OCI-LY7 (cell line): ENCODE measurements around the gene WNT3A. TPM values are rescaled to one million over a fixed set of nuclear protein-coding genes. Genes with fewer than 3 reads are reported as not detected.
A peak's percentile ranks its signal among the peaks of the same experiment; 100 is the strongest.

ENCODE experiments used
- BruUV-seq: library from RNA; stranded (reverse); fragments of 400-500 nt; replicated peaks from 2 replicates; lab custom pipeline; 2021; lab: Mats Ljungman, UMichigan
- CTCF ChIA-PET: fragments of 300-600 bp; sonication (Branson Sonifier 250); formaldehyde crosslinking; loops from one replicate; lab custom pipeline; 2022; ENCODE audit warnings: antibody characterized with exemption; ENCODE audit not compliant: unreplicated experiment; lab: Charles Lee
- POLR2A ChIA-PET: fragments of 300-600 bp; sonication (Branson Sonifier 250); formaldehyde crosslinking; loops from one replicate; lab custom pipeline; 2022; ENCODE audit warnings: antibody characterized with exemption; lab: Charles Lee
- DNase-seq: peaks from one replicate; pipeline ENCODE4 v3.0.0-alpha.2; 2015; ENCODE audit warnings: low spot score
- H2AFZ ChIP-seq: fragments of 200-600 bp; sonication (generic), shearing (Covaris generic); 2 replicates; pipeline ENCODE4 v1.6.1; 2014; ENCODE audit warnings: mild to moderate bottlenecking, antibody characterized with exemption, low read length, moderate library complexity
- H3K27ac ChIP-seq: fragments of 200-600 bp; sonication (generic); 2 replicates; pipeline ENCODE4 v1.5.1; 2014; ENCODE audit warnings: mixed run types, low read depth, mild to moderate bottlenecking, moderate library complexity, low read length, inconsistent platforms; ENCODE audit not compliant: poor library complexity, severe bottlenecking
- H3K36me3 ChIP-seq: fragments of 200-600 bp; sonication (generic); 2 replicates; pipeline ENCODE4 v1.6.1; 2014; ENCODE audit warnings: mild to moderate bottlenecking, antibody characterized with exemption, low read length, moderate library complexity, mixed read lengths; ENCODE audit not compliant: insufficient read depth
- H3K4me1 ChIP-seq: fragments of 200-600 bp; sonication (generic); 2 replicates; pipeline ENCODE4 v1.5.1; 2014; ENCODE audit warnings: mild to moderate bottlenecking, low read length; ENCODE audit not compliant: insufficient read depth, poor library complexity, severe bottlenecking
- H3K4me2 ChIP-seq: fragments of 200-600 bp; sonication (generic); 2 replicates; pipeline ENCODE4 v1.6.1; 2014; ENCODE audit warnings: mild to moderate bottlenecking, low read length
- H3K4me3 ChIP-seq: fragments of 200-600 bp; sonication (generic); 2 replicates; pipeline ENCODE4 v1.5.1; 2014; ENCODE audit warnings: mild to moderate bottlenecking, low read depth, low read length; ENCODE audit not compliant: poor library complexity, severe bottlenecking
- H3K79me2 ChIP-seq: fragments of 200-600 bp; sonication (generic); 2 replicates; pipeline ENCODE4 v1.6.1; 2016; ENCODE audit warnings: low read depth, mild to moderate bottlenecking, low read length, moderate library complexity, mixed read lengths; ENCODE audit not compliant: insufficient read depth
- H3K9me2 ChIP-seq: fragments of 200-600 bp; sonication (generic); 2 replicates; pipeline ENCODE4 v1.6.1; 2016; ENCODE audit warnings: mild to moderate bottlenecking, low read length, mixed read lengths; ENCODE audit not compliant: insufficient read depth
- H3K9me3 ChIP-seq: fragments of 200-600 bp; sonication (generic); 2 replicates; pipeline ENCODE4 v1.6.1; 2014; ENCODE audit warnings: mild to moderate bottlenecking, mixed run types, low read length, mixed read lengths
- H4K20me1 ChIP-seq: fragments of 200-600 bp; sonication (generic); 2 replicates; pipeline ENCODE4 v1.6.1; 2014; ENCODE audit warnings: mild to moderate bottlenecking, antibody characterized with exemption, low read length, moderate library complexity, mixed read lengths; ENCODE audit not compliant: insufficient read depth
- CTCF ChIP-seq: fragments of 200-600 bp; sonication (generic); conservative IDR thresholded peaks from 2 replicates; pipeline ENCODE4 v1.5.1; 2014; ENCODE audit warnings: mild to moderate bottlenecking, antibody characterized with exemption, low read length, moderate library complexity, mixed read lengths
- EZH2phosphoT487 ChIP-seq: fragments of 200-600 bp; sonication (generic); IDR thresholded peaks from 2 replicates; pipeline ENCODE4 v1.6.1; 2018; ENCODE audit warnings: low read depth, borderline replicate concordance, mild to moderate bottlenecking, mixed run types, antibody characterized with exemption, low read length, moderate library complexity, mixed read lengths
- intact Hi-C: fragments of 100-400 bp; cut with micrococcal nuclease; formaldehyde crosslinking; loops from one replicate; pipeline ENCODE4 v1.10.0; 2022; ENCODE audit not compliant: unreplicated experiment
- total RNA-seq, 2 experiments: library from RNA; depleted of rRNA in 1 of 2; stranded (reverse); fragments of >200 nt in 1 of 2; shearing (Covaris generic) in 1 of 2; gene quantifications; 2 replicates each; pipeline ENCODE4 v1.2.3, GENCODE V29; 2014 to 2022

The WNT3A gene
- total RNA-seq, 2 experiments from 2014 or later: not detected

DNA sequence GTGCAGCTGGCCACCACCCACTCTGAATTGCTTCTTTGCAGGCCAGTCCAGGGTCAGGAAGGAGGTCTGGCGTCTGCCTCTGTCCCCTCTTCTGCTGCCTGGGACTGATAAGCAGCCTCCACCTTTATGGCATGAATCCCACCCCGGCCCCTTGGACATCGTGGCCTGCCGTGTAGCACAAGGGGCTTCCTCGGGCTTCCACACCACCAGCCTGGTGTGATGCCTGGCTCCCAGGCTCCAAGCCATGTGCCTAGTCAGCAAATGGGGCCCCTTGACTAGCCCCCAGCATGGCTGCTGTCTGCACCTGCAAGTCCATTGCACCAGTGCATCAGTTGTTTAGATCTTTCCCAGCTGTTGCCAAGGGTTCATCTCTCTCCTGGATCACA lies 65.9 kb downstream of the WNT3A start:
- no peaks in the 10 kb centered on the region for H3K36me3 ChIP-seq
- TF ChIP-seq CTCF (no peak), EZH2phosphoT487 (no peak)
- CTCF ChIA-PET: no interaction called here
- no peak overlapping the region for H3K4me2 ChIP-seq
- DNase-seq: no peak
- H2AFZ ChIP-seq: no peak overlapping the region
- no peak overlapping the region for H3K4me3 ChIP-seq
- BruUV-seq: no TSS peak
- intact Hi-C loops: loop anchor here (2.0 kb wide), 1 partner anchor 74 kb away; no protein-coding TSS in a partner anchor
- no peaks in the 10 kb centered on the region for H3K9me2 ChIP-seq
- H3K79me2 ChIP-seq: no peaks in the 10 kb centered on the region
- H3K9me3 ChIP-seq: no peaks in the 10 kb centered on the region
- H3K4me1 ChIP-seq: no peaks in the 10 kb centered on the region
- no peaks in the 10 kb centered on the region; the same call in 1 of the 2 replicates for H4K20me1 ChIP-seq
- POLR2A ChIA-PET: no interaction called here
- H3K27ac ChIP-seq: no peak overlapping the region

GRCh38 chr1:228073061-228073856 lies 66.5 kb downstream of the WNT3A start:
- no peaks in the 10 kb centered on the region for H3K36me3 ChIP-seq
- H3K4me3 ChIP-seq: no peak overlapping the region
- H3K27ac ChIP-seq: no peak overlapping the region
- no peaks in the 10 kb centered on the region for H3K79me2 ChIP-seq
- H3K9me3 ChIP-seq: no peaks in the 10 kb centered on the region
- H3K4me2 ChIP-seq: no peak overlapping the region
- ChIA-PET POLR2A (no interaction called here), CTCF (no interaction called here)
- no peak overlapping the region for H2AFZ ChIP-seq
- no peak for TF ChIP-seq EZH2phosphoT487
- no peaks in the 10 kb centered on the region; the same call in 1 of the 2 replicates for H4K20me1 ChIP-seq
- DNase-seq: no peak
- intact Hi-C loops: loop anchor here (2.0 kb wide), 1 partner anchor 74 kb away; no protein-coding TSS in a partner anchor
- BruUV-seq: no TSS peak
- H3K9me2 ChIP-seq: no peaks in the 10 kb centered on the region
- H3K4me1 ChIP-seq: no peaks in the 10 kb centered on the region

GRCh38 chr1:228073857-228074545 lies 67.2 kb downstream of the WNT3A start:
- Histone ChIP-seq H3K4me2 (no peak overlapping the region), H3K36me3 (no peaks in the 10 kb centered on the region), H4K20me1 (no peaks in the 10 kb centered on the region; the same call in 1 of the 2 replicates), H3K79me2 (no peaks in the 10 kb centered on the region), H3K9me3 (no peaks in the 10 kb centered on the region), H3K9me2 (no peaks in the 10 kb centered on the region), H3K4me3 (no peak overlapping the region), H3K4me1 (no peaks in the 10 kb centered on the region), H2AFZ (no peak overlapping the region), H3K27ac (no peak overlapping the region)
- DNase-seq: peak; percentile 40
- ChIA-PET CTCF (interaction anchor here (0.5 kb wide), 1 partner anchor 405 kb away, joined by 3 read pairs; no protein-coding TSS in a partner anchor), POLR2A (no interaction called here)
- BruUV-seq: no TSS peak
- intact Hi-C loops: loop anchor here (1.0 to 2.0 kb wide), 2 partner anchors 72 to 75 kb away; no protein-coding TSS in a partner anchor
- TF ChIP-seq EZH2phosphoT487 (no peak), CTCF (peak; percentile 61)
